Astrocyte (in vitro differentiated cells and primary cell): ENCODE measurements around the gene IQUB. TPM values are rescaled to one million over a fixed set of nuclear protein-coding genes. Genes with fewer than 3 reads are reported as not detected.

Source experiments
- DNase-seq: peaks from one replicate; pipeline ENCODE4 v3.0.0-alpha.2; 2010; ENCODE audit warnings: low read depth
- FAIRE-seq: peaks from 2 replicates; lab custom pipeline; 2011; peaks lifted over from hg19 to GRCh38; lab: Jason Lieb, UNC
- H2AFZ ChIP-seq: 2 replicates; pipeline ENCODE4 v1.6.0; 2012; ENCODE audit warnings: low read depth, low read length, inconsistent platforms
- H3K27ac ChIP-seq: 2 replicates; pipeline ENCODE4 v1.5.1; 2011; ENCODE audit warnings: low read depth, low read length, inconsistent platforms
- H3K27me3 ChIP-seq: 2 replicates; pipeline ENCODE4 v1.6.0; 2011; ENCODE audit warnings: low read length, inconsistent platforms; ENCODE audit not compliant: insufficient read depth
- H3K36me3 ChIP-seq: 2 replicates; pipeline ENCODE4 v1.5.1; 2011; ENCODE audit warnings: low read length, inconsistent platforms; ENCODE audit not compliant: insufficient read depth
- H3K4me1 ChIP-seq: 2 replicates; pipeline ENCODE4 v1.5.1; 2011; ENCODE audit warnings: low read length, inconsistent platforms; ENCODE audit not compliant: insufficient read depth
- H3K4me2 ChIP-seq: 2 replicates; pipeline ENCODE4 v1.6.0; 2012; ENCODE audit warnings: low read length, inconsistent platforms
- H3K4me3 ChIP-seq: 2 replicates; pipeline ENCODE4 v1.5.1; 2011; ENCODE audit warnings: low read depth, mild to moderate bottlenecking, low read length, inconsistent platforms; ENCODE audit not compliant: insufficient read depth
- H3K79me2 ChIP-seq: 2 replicates; pipeline ENCODE4 v1.6.0; 2012; ENCODE audit warnings: mild to moderate bottlenecking, low read length, inconsistent platforms; ENCODE audit not compliant: insufficient read depth
- H3K9ac ChIP-seq: 2 replicates; pipeline ENCODE4 v1.6.0; 2012; ENCODE audit warnings: mild to moderate bottlenecking, low read length, inconsistent platforms
- H3K9me3 ChIP-seq: 2 replicates; pipeline ENCODE4 v1.5.1; 2012; ENCODE audit warnings: low read depth, mild to moderate bottlenecking, low read length, inconsistent platforms; ENCODE audit not compliant: insufficient read depth
- H4K20me1 ChIP-seq: 2 replicates; pipeline ENCODE4 v1.6.0; 2012; ENCODE audit warnings: low read length, inconsistent platforms; ENCODE audit not compliant: insufficient read depth
- H3K27ac Mint-ChIP-seq: one replicate; pipeline ENCODE4 v1.8.0; 2021; ENCODE audit warnings: mild to moderate bottlenecking, mixed read lengths; ENCODE audit not compliant: unreplicated experiment
- H3K27me3 Mint-ChIP-seq: one replicate; pipeline ENCODE4 v1.8.0; 2021; ENCODE audit warnings: low read depth, mixed read lengths; ENCODE audit not compliant: unreplicated experiment
- H3K36me3 Mint-ChIP-seq: one replicate; pipeline ENCODE4 v1.8.0; 2021; ENCODE audit warnings: low read depth, mixed read lengths; ENCODE audit not compliant: unreplicated experiment
- H3K4me1 Mint-ChIP-seq: one replicate; pipeline ENCODE4 v1.8.0; 2021; ENCODE audit warnings: low read depth, mixed read lengths; ENCODE audit not compliant: unreplicated experiment
- H3K4me3 Mint-ChIP-seq: one replicate; pipeline ENCODE4 v1.8.0; 2021; ENCODE audit warnings: mild to moderate bottlenecking, moderate library complexity, mixed read lengths; ENCODE audit not compliant: unreplicated experiment
- H3K9me3 Mint-ChIP-seq: one replicate; pipeline ENCODE4 v1.8.0; 2021; ENCODE audit warnings: mild to moderate bottlenecking, mixed read lengths; ENCODE audit not compliant: unreplicated experiment
- CTCF ChIP-seq: IDR thresholded peaks from 2 replicates; pipeline ENCODE4 v1.5.1; 2011; ENCODE audit warnings: low read depth, mild to moderate bottlenecking, inconsistent platforms, low read length, moderate library complexity; ENCODE audit not compliant: insufficient read depth
- EZH2 ChIP-seq: IDR thresholded peaks from 2 replicates; pipeline ENCODE4 v1.6.1; 2012; ENCODE audit warnings: mild to moderate bottlenecking, low read length, inconsistent platforms; ENCODE audit not compliant: insufficient read depth
- total RNA-seq: library from RNA; stranded (reverse); gene quantifications from 2 replicates; pipeline ENCODE4 v1.2.1, GENCODE V29; 2021

The IQUB gene
- total RNA-seq, 1 donor from 2014 or later = 0.59 TPM

- TF ChIP-seq EZH2 (no peak), CTCF (no peak)
- Mint-ChIP-seq H3K36me3 (no peaks in the 10 kb centered on the region), H3K9me3 (no peaks in the 10 kb centered on the region), H3K4me3 (no peak overlapping the region), H3K27me3 (no peaks in the 10 kb centered on the region), H3K27ac (no peak overlapping the region), H3K4me1 (no peaks in the 10 kb centered on the region)
- H3K9ac ChIP-seq = no peak overlapping the region
- H3K4me1 ChIP-seq = no peaks in the 10 kb centered on the region
- no peaks in the 10 kb centered on the region for H3K27me3 ChIP-seq
- no peaks in the 10 kb centered on the region for H3K36me3 ChIP-seq
- no peak overlapping the region for H3K27ac ChIP-seq
- no peak overlapping the region for H3K4me3 ChIP-seq
- H3K4me2 ChIP-seq = no peak overlapping the region
- no peak for DNase-seq
- H3K9me3 ChIP-seq = no peaks in the 10 kb centered on the region
- H3K79me2 ChIP-seq = no peaks in the 10 kb centered on the region
- H4K20me1 ChIP-seq = no peaks in the 10 kb centered on the region
- H2AFZ ChIP-seq = no peak overlapping the region
- no peak for FAIRE-seq
Observed at GRCh38 chr7:123569352-123570010, 35.1 kb upstream of the IQUB start.

GRCh38 chr7:123562121-123562520 is 27.7 kb upstream of the IQUB start:
- no peaks in the 10 kb centered on the region for H3K36me3 ChIP-seq
- Mint-ChIP-seq H3K27me3 (no peaks in the 10 kb centered on the region), H3K4me3 (no peak overlapping the region), H3K27ac (no peak overlapping the region), H3K36me3 (no peaks in the 10 kb centered on the region), H3K9me3 (no peaks in the 10 kb centered on the region), H3K4me1 (no peaks in the 10 kb centered on the region)
- no peak overlapping the region for H3K27ac ChIP-seq
- DNase-seq (no peak), FAIRE-seq (no peak)
- H3K9me3 ChIP-seq = no peaks in the 10 kb centered on the region
- H3K27me3 ChIP-seq = no peaks in the 10 kb centered on the region
- no peaks in the 10 kb centered on the region for H3K4me1 ChIP-seq
- TF ChIP-seq CTCF (no peak), EZH2 (no peak)
- no peak overlapping the region for H2AFZ ChIP-seq
- no peak overlapping the region for H3K4me3 ChIP-seq
- no peaks in the 10 kb centered on the region for H4K20me1 ChIP-seq
- no peak overlapping the region for H3K4me2 ChIP-seq
- no peak overlapping the region for H3K9ac ChIP-seq
- peaks cover 4% of the 10 kb centered on the region for H3K79me2 ChIP-seq

- Mint-ChIP-seq H3K27ac (no peak overlapping the region), H3K27me3 (no peaks in the 10 kb centered on the region), H3K4me3 (no peak overlapping the region), H3K4me1 (no peaks in the 10 kb centered on the region), H3K36me3 (no peaks in the 10 kb centered on the region), H3K9me3 (no peaks in the 10 kb centered on the region)
- no peaks in the 10 kb centered on the region for H3K4me1 ChIP-seq
- peak overlapping the region; percentile 98 for H3K4me3 ChIP-seq
- no peaks in the 10 kb centered on the region for H4K20me1 ChIP-seq
- no peaks in the 10 kb centered on the region for H3K36me3 ChIP-seq
- H3K9ac ChIP-seq = peak overlapping the region; percentile 94
- TF ChIP-seq EZH2 (no peak), CTCF (no peak)
- DNase-seq (no peak), FAIRE-seq (no peak)
- peak overlapping the region; percentile 65 for H3K27ac ChIP-seq
- H3K79me2 ChIP-seq = peaks cover 29% of the 10 kb centered on the region
- H3K27me3 ChIP-seq = no peaks in the 10 kb centered on the region
- no peaks in the 10 kb centered on the region for H3K9me3 ChIP-seq
- peak overlapping the region; percentile 85 for H3K4me2 ChIP-seq
- H2AFZ ChIP-seq = peak overlapping the region; percentile 90
Observed at GRCh38 chr7:123558289-123558874, 24.0 kb upstream of the IQUB start.
